WERI-Rb-1 (cell line): ENCODE measurements around the gene NTN1.

Experiments
- DNase-seq: peaks from one replicate; pipeline ENCODE4 v3.0.0-alpha.2; 2020
- H3K27ac ChIP-seq: fragments of 250-450 bp; sonication (Bioruptor Pico); 2 replicates; pipeline ENCODE4 v1.5.1; 2020; ENCODE audit warnings: mild to moderate bottlenecking, moderate library complexity
- H3K27me3 ChIP-seq: fragments of 250-450 bp; sonication (Bioruptor Pico); 2 replicates; pipeline ENCODE4 v1.5.1; 2021; ENCODE audit warnings: mild to moderate bottlenecking, low read depth, moderate library complexity; ENCODE audit not compliant: insufficient read depth, severe bottlenecking
- H3K36me3 ChIP-seq: fragments of 250-450 bp; sonication (Bioruptor Pico); 2 replicates; pipeline ENCODE4 v1.5.1; 2020; ENCODE audit warnings: mild to moderate bottlenecking, moderate library complexity
- H3K4me3 ChIP-seq: 2 replicates; pipeline ENCODE4 v1.5.1; 2011; ENCODE audit warnings: low read depth, mild to moderate bottlenecking, control low read depth, low read length
- H3K9me3 ChIP-seq: fragments of 250-450 bp; sonication (Bioruptor Pico); 2 replicates; pipeline ENCODE4 v1.5.1; 2021; ENCODE audit warnings: mild to moderate bottlenecking, moderate library complexity; ENCODE audit not compliant: severe bottlenecking
- CTCF ChIP-seq: IDR thresholded peaks from 2 replicates; pipeline ENCODE4 v1.5.1; 2011; ENCODE audit warnings: low read depth, mild to moderate bottlenecking, control low read depth, inconsistent platforms, low read length

The NTN1 gene

DNA sequence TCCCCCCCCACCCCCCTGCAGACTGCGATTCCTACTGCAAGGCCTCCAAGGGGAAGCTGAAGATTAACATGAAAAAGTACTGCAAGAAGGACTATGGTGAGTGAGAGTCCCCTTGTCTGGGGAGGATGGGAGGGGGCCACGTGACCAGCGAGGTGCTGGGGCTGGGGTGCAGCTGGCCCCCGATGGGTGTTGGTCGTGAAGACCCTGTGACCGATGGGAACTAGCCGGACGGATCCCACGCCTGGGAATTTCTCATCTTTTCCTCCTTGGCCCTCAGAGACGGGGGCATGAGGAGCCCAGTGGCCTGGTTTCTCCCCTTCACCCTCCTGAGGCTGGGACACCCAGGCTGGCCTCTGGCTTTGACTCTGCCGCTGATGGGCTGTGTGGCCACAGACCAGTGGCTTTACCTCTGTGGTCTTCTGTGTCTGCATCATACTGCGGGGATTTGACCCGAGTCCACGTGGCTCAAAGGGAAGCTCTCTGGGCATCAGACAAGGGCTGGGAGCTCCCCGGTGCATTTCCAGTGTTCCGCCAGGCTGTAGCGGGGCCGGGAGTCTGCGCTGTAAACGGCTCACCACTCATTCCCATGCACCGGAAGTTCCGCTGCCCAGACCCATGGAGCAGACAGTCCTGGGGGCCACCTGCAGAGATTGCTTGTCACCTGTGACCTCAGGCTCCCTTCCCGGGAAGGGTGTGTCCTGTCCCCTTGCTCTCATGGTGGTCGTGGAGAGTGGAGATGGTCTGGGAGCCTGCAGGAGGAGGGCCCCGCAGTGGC lies 200.0 kb downstream of the NTN1 start:
- TF ChIP-seq CTCF, result no peak
- no peaks in the 10 kb centered on the region for H3K36me3 ChIP-seq
- no peak overlapping the region for H3K4me3 ChIP-seq
- H3K9me3 ChIP-seq, result peaks cover 2% of the 10 kb centered on the region
- no peak overlapping the region for H3K27ac ChIP-seq
- H3K27me3 ChIP-seq, result no peaks in the 10 kb centered on the region
- DNase-seq, result no peak

- DNase-seq, result no peak
- Histone ChIP-seq H3K36me3 (no peaks in the 10 kb centered on the region), H3K4me3 (no peak overlapping the region), H3K27me3 (no peaks in the 10 kb centered on the region), H3K9me3 (no peaks in the 10 kb centered on the region), H3K27ac (no peak overlapping the region)
- no peak for TF ChIP-seq CTCF
Measured at GRCh38 chr17:9221922-9222180, 200.5 kb downstream of the NTN1 start.

DNA sequence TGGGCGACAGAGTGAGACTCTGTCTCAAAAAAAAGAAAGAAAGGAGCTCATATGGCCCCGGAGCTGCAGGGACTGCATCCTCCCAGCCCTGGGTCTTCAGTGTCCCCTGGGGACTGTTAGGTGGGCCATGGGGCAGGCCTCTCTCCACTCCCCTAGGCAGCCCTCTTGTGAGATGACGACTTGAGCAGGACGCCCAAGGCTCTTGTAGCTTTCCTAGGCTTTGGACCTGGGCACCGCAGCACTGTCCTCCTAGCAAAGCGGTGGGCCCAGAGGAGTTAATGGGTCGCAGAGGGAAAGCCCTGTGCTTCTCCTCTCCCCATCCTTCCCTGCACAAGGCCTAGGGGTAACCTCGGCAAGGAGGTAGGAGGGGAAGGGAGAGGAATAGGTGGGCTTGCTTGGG lies 202.2 kb downstream of the NTN1 start:
- Histone ChIP-seq H3K27ac (no peak overlapping the region), H3K36me3 (no peaks in the 10 kb centered on the region), H3K9me3 (no peaks in the 10 kb centered on the region), H3K27me3 (no peaks in the 10 kb centered on the region), H3K4me3 (no peak overlapping the region)
- TF ChIP-seq CTCF, result no peak
- no peak for DNase-seq

- Histone ChIP-seq H3K36me3 (no peaks in the 10 kb centered on the region), H3K27ac (no peak overlapping the region), H3K4me3 (no peak overlapping the region), H3K27me3 (no peaks in the 10 kb centered on the region), H3K9me3 (no peaks in the 10 kb centered on the region)
- no peak for TF ChIP-seq CTCF
- DNase-seq, result no peak
Measured at GRCh38 chr17:9224485-9224884, 203.2 kb downstream of the NTN1 start.

- Histone ChIP-seq H3K4me3 (no peak overlapping the region), H3K27me3 (no peaks in the 10 kb centered on the region), H3K27ac (no peak overlapping the region), H3K9me3 (no peaks in the 10 kb centered on the region), H3K36me3 (no peaks in the 10 kb centered on the region)
- peak; percentile 46 for DNase-seq
- TF ChIP-seq CTCF, result peak; percentile 22; the same call in 1 of the 2 replicates
Measured at GRCh38 chr17:9225305-9226101, 204.2 kb downstream of the NTN1 start.
